GM18508 (cell line): ENCODE measurements around the gene PSMC1.
A peak's percentile ranks its signal among the peaks of the same experiment; 100 is the strongest.
"Not testable (repeated sequence)": the region's sequence is repeated elsewhere in the genome, so short reads cannot be mapped to it uniquely, and the experiment has no call there.

ENCODE experiments used
- ATAC-seq: cut with Tn5 transposase; IDR thresholded peaks from one replicate; pipeline ENCODE4 v1.9.1; 2021; ENCODE audit warnings: moderate number of reproducible peaks; ENCODE audit not compliant: insufficient read depth, unreplicated experiment

PSMC1 gene

DNA sequence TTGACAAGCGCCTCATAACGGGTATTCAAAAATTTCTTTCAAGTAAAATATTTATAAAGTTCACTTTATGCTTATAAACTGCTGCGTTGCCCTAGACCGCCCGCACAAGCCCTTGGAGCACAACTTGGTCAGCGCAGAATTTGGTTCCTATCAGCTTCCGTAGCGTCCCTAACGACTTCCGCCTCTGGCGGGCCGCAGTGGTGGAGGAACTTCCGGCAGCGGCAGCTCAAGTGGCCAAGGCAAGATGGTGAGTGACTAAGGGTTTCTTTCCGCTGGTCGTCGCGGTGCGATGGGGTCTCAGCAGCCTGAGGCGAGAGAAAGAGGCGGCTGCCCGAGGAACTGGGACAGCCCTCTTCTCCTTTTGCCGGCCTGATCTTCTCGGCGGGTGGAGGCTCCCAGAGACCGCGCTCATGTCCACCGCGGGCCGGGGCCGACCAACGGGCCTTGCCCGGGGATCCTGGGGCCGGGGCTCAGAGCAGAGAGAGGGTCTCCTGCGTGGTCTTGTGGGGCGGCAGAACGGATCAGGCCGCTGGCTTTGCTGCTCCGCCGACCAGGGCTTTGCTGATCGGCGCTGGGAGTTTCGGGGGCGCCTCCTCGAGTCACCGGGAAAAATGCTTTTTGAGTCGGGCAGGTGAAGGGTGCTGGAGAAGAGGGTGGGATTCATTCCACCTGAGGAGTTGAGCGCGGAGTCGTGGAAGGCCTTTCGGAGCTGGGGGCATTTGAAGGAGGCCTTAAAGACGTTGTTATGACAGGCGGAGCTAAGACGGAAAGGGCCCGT is at the start of gene PSMC1:
Gene PSMC1 (plus strand): TSS at position 200 of the 778 bp plus-strand sequence. CDS start 45 bp downstream, at position 245.
- ATAC-seq = peak; percentile 87

- ATAC-seq = no peak
These were observed 43.1 kb upstream of the PSMC1 start for GRCh38 chr14:90213099-90213748.

GRCh38 chr14:90228478-90228877 is 27.9 kb upstream of the PSMC1 start:
- no peak for ATAC-seq

- ATAC-seq = not testable (repeated sequence)
These were observed 26.4 kb upstream of the PSMC1 start for GRCh38 chr14:90229942-90230341.

- no peak for ATAC-seq
These were observed 21.0 kb upstream of the PSMC1 start for GRCh38 chr14:90235179-90235976.

- no peak for ATAC-seq
These were observed 17.2 kb upstream of the PSMC1 start for GRCh38 chr14:90239139-90239538.

GRCh38 chr14:90242444-90242843 is 13.9 kb upstream of the PSMC1 start:
- ATAC-seq = no peak

GRCh38 chr14:90246936-90247335 is 9.4 kb upstream of the PSMC1 start:
- no peak for ATAC-seq

- ATAC-seq = not testable (repeated sequence)
These were observed 8.9 kb upstream of the PSMC1 start for GRCh38 chr14:90247441-90247840.

DNA sequence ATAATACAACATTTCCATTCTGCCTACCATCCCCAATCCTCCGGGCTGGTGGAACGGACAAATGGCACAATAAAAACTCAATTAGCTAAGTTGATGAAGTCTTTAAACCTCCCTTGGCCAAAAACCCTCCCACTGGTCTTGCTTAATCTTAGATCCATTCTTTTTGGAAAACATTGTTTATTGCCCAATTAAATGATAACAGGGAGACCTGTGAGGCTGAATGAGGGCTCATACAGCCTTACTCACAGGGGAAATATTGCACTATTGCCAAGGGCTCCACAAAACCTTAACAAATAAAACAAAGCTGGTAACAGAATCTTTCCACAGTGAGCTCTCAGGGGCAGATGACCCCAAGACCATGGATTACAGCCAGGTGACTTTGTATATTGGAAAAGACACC is 7.8 kb upstream of the PSMC1 start:
- ATAC-seq = no peak

DNA sequence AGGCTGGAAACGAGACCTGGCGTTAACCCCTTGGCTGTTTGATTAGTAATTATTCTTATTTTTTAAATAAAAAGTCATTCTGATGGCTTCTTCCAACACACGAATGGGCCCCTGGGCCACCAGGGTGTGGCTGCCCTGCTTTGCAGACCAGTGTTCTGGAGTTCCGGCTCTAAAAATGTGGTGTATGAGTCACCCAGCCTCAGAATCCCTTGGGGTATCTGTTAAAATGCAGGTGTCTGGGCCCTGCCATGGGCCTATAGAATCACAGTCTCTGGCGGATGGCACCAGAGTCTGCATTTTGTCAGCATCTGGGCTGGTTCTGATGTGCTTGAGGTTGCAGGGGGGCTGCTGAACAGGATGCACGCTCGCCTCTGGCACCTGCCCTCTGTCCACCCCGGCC is 2.5 kb upstream of the PSMC1 start:
- ATAC-seq = no peak

DNA sequence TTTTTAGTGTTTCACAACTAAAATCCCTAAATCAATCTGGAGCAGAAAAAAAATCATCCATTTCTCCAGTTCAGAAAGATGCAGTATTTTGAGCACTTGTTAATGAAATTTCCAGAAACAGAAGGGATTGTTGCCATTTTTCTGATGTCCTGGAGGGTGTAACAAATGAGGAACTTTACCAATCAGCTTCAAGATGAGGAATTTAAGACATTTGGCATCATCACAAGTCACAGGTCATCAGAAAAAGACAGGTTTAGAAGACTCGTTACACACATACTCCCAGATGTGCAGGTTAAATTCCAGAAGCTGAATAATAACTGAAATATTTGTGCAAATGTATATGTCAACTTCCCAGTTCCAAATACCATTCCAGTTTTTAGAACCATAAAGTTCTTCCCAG is 482 bp upstream of the PSMC1 start:
- no peak for ATAC-seq

GRCh38 chr14:90263748-90264449 is 7.5 kb downstream of the PSMC1 start:
- ATAC-seq = peak; percentile 77

- no peak for ATAC-seq
These were observed 10.2 kb downstream of the PSMC1 start for GRCh38 chr14:90266441-90267154.

- no peak for ATAC-seq
These were observed 12.1 kb downstream of the PSMC1 start for GRCh38 chr14:90268420-90268819.

DNA sequence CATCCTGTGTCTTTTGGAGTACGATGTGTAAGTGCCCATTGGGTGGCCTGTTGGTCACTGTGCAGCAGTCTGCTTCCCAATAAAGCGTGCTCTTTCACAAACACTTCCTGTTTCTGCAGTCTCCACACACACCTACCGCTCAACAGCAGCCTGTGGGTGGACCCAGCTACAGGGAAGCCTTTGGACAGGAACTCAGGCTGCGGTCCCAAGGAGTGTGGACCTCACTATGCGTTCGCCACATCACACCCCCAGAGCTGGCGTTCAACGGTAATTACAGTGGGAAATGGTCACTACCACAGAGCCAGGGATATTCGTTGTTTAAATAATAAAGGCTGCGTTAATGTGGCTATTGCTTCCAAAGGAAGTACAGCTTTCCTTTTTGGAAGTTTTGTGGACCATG is 16.2 kb downstream of the PSMC1 start:
- no peak for ATAC-seq

DNA sequence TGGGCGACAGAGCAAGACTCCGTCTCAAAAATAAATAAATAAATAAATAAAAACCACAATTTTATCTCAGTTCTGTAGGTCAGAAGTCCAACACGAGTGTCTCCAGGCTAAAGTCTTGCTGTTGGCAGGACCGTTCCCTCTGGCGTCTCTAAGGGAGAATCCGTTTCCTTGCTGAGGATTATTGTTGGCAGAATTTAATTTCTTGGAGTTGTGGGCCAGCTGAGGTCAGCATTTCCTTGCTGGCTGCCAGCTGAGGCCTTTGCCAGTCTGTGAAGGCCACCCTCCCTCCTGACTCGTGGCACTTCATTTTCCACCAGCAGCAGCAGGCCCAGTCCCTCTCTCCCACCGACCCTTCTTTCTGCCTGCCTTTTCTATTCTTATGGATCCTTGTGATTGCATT is 17.2 kb downstream of the PSMC1 start:
- ATAC-seq = no peak

GRCh38 chr14:90274019-90274418 is 17.7 kb downstream of the PSMC1 start:
- no peak for ATAC-seq

GRCh38 chr14:90274808-90275457 is 18.6 kb downstream of the PSMC1 start:
- ATAC-seq = no peak
